AG04450 (cell line): ENCODE measurements around the gene OR5AC2. TPM values are rescaled to one million over a fixed set of nuclear protein-coding genes. Genes with fewer than 3 reads are reported as not detected.

ENCODE experiments used
- CTCF ChIA-PET: fragments of 300-600, 350-600 bp; formaldehyde crosslinking; extraction: SDS; loops from one replicate; lab custom pipeline; 2022; ENCODE audit warnings: antibody characterized with exemption, inconsistent platforms; lab: Charles Lee
- POLR2A ChIA-PET: fragments of 350-600 bp; formaldehyde crosslinking; extraction: SDS; loops from one replicate; lab custom pipeline; 2021; ENCODE audit warnings: antibody characterized with exemption, inconsistent platforms; lab: Yijun Ruan, JAX
- DNase-seq: peaks from one replicate; pipeline ENCODE4 v3.0.0-alpha.2; 2011; ENCODE audit warnings: low read depth, low spot score
- H3K27ac ChIP-seq: one replicate; pipeline ENCODE4 v1.5.1; 2012; ENCODE audit warnings: low read depth, low read length, control low read depth
- H3K27me3 ChIP-seq: one replicate; pipeline ENCODE4 v1.6.0; 2012; ENCODE audit warnings: low read length; ENCODE audit not compliant: control insufficient read depth, insufficient read depth
- H3K4me3 ChIP-seq: 2 replicates; pipeline ENCODE4 v1.5.1; 2011; ENCODE audit warnings: mild to moderate bottlenecking, low read depth, low read length, control low read depth
- H3K9me3 ChIP-seq: 2 replicates; pipeline ENCODE4 v1.5.1; 2012; ENCODE audit warnings: low read length; ENCODE audit not compliant: control insufficient read depth, insufficient read depth
- CTCF ChIP-seq: IDR thresholded peaks from 2 replicates; pipeline ENCODE4 v1.5.1; 2011; ENCODE audit warnings: low read depth, low read length, control low read depth, inconsistent platforms
- polyA plus RNA-seq: library from polyadenylated mRNA; depleted of rRNA; stranded (reverse); fragments of >200 nt; gene quantifications from 2 replicates; pipeline ENCODE4 v1.2.3, GENCODE V29; 2011; rRNA removed

OR5AC2 gene
- polyA plus RNA-seq, 1 experiment: not detected

GRCh38 chr3:98115717-98116116 lies 28.7 kb downstream of the OR5AC2 start:
- Histone ChIP-seq H3K4me3 (no peak overlapping the region), H3K9me3 (0 out of 2 replicates have a peak, but pooled peaks cover 3% of the 10 kb centered on the region), H3K27ac (no peak overlapping the region), H3K27me3 (no peaks in the 10 kb centered on the region)
- TF ChIP-seq CTCF: no peak
- CTCF ChIA-PET: no interaction called here
- DNase-seq: no peak
- POLR2A ChIA-PET: no interaction called here

DNA sequence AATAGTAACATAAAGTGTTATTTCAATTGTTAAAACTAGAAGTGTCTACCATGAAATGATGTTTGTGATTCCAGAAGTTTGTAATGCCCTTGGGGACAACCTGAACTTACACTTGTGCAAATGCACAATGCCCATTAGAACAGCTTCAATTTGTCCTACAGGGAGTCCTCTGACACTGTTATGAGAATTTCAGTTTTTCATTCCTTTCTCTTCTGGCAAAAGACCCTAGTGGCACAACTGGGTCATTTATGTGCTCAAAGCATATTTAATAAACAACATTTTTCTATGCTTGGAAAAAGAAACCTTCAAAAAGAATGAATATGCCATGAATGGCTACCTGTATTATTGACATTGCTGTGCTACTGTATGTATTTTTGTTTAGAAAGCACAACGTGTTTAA lies 43.4 kb downstream of the OR5AC2 start, which contains the start of gene OR5H1:
Gene OR5H1 (plus strand): TSS at position 301 of the 400 bp plus-strand sequence. CDS start 1,977 bp downstream, outside the sequence.
- no peak for TF ChIP-seq CTCF
- POLR2A ChIA-PET: no interaction called here
- no peak for DNase-seq
- Histone ChIP-seq H3K27me3 (no peaks in the 10 kb centered on the region), H3K4me3 (no peak within 1 kb of the TSS), H3K27ac (no peak within 1 kb of the TSS), H3K9me3 (no peaks in the 10 kb centered on the region)
- CTCF ChIA-PET: no interaction called here

DNA sequence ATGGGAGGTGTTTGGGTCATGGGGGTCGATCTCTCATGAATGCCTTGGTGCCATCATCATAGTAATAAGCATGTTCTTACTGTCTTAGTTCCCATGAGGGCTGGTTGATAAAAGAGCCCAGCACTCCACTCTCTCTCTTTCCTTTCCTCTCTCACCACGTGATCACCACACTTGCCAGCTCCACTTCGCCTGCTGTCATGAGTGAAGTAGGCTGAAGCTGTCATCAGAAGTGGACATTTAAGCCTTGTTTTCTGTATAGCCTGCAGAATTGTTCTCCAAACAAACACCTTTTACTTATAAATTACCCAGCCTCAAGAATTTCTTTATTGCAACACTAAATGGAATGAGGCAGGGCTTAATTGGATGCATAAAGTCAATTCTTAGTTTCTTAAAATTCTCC lies 49.7 kb downstream of the OR5AC2 start:
- Histone ChIP-seq H3K27me3 (no peaks in the 10 kb centered on the region), H3K9me3 (no peaks in the 10 kb centered on the region), H3K4me3 (no peak overlapping the region), H3K27ac (no peak overlapping the region)
- POLR2A ChIA-PET: no interaction called here
- DNase-seq: no peak
- CTCF ChIA-PET: no interaction called here
- TF ChIP-seq CTCF: no peak

Other genes starting within 250 kb of the OR5AC2 start
- 23.1 and 27.3 TPM in 2 replicates for gene RIOX2, start 114.7 kb upstream of the OR5AC2 start, polyA plus RNA-seq
- gene GABRR3, start 51.9 kb upstream of the OR5AC2 start, polyA plus RNA-seq: not detected in 2 replicates
- not detected in 2 replicates for gene OR5H1, start 43.5 kb downstream of the OR5AC2 start, polyA plus RNA-seq
- gene OR5H14, start 60.3 kb downstream of the OR5AC2 start, polyA plus RNA-seq: not detected in 2 replicates
- gene OR5H15, start 79.5 kb downstream of the OR5AC2 start, polyA plus RNA-seq: not detected in 2 replicates
- not detected in 2 replicates for gene OR5H6, start 177.1 kb downstream of the OR5AC2 start, polyA plus RNA-seq
- not detected in 2 replicates for gene OR5H2, start 195.3 kb downstream of the OR5AC2 start, polyA plus RNA-seq